Measurements from ENCODE around the gene TBC1D5.

The TBC1D5 gene

DNA sequence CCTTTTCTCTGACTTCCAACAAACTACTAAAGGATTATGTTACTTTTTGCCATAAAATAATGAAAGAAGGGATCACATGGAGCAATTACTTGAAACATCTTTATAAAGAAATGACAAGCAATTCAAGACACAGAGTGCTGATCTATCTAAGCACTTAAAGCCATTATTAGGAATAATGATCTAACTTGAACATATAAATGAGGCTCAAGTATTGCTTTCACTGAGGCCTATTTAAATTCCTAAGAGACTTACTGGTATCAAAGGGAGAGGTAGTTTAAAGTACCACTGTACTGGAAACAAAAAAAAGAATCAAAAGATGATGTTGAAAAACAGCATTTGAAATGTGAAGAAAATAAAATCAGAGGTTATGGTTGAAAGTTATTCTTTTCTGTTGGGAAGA lies 482.2 kb downstream of the TBC1D5 start:
- no peak for DNase-seq

- DNase-seq: no peak
These were observed 482.7 kb downstream of the TBC1D5 start for GRCh38 chr3:17259685-17260084.

DNA sequence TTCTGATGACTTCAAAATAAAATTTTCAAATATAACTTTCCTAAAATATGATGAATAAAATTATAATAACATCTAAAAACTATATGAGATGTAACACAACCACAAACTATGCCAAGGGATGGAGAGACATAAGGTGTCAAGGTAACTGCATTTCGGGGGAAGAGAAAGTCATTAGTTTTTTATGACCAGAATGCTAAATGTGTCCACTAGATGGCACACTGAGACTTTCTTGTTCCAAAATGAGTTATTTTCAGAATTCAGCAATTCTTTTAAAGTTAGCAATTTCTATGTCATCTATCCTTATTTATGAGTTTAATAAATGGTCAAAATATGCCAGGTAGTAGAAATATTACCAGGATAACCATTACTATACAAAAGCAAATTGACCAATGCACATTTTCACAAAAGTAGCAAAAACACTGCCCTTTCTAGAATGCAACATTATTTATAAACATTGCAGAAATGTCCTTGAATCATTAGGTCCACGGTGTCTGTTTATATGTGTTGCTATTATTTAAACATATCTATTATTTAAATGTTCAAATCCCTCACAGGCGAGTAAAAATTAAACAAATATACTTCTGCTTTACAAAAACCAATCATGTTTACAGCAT lies 483.5 kb downstream of the TBC1D5 start:
- peak; percentile 12 for DNase-seq

DNA sequence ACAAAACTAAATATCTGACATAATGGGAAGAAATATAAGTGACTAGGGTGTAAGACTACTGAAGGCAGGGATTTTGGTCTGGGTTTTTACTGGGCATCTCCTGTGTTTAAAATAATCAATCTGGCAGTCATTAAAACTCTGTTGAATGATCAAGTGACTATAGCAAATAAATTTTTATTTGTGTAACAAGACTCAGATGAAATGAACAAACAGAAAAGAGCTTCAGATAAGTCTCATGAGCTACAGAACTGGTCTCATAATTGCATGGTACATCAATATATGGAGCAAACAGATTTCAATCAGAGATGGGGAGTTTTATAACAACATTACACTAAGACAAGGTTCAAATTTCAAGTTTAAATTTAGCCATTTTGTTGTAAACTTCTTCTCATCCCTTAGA lies 485.2 kb downstream of the TBC1D5 start:
- DNase-seq: no peak

DNA sequence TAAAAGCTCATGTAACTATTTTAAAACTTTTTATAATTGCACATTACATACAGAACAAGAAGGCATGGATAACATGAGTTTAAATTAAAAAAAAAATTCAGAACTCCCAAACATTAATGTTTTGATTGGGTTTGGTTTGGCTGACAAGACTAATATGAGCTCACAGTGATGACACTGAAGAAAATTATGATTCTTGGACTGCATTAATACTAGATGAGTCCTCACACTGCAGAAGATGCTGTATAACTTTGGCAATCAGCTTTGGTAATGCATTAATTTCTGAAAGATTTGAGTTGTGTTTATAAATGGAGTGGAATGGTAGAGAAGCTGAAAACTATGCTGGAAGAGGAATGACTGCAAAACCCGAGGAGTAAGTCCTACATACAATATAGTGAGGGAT lies 498.8 kb downstream of the TBC1D5 start:
- DNase-seq: no peak

DNA sequence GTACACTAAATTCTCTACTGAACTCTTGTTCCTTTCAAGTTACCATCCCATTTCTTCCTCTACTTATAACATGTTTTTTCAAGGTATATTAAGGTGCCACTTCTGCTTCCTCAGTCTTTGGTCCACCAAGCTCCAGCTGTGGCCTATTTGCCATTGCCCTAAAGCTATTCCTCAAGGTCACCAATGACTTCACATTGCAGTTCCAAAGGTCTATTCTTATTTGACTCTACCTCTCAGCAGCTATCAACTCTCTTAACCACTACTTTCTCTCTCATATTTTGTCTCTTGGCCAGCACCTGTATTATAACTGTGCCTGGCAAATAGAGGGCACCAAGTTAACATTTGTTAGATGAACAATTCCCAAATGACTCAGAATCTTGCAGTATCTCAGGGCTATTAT lies 503.0 kb downstream of the TBC1D5 start:
- DNase-seq: no peak

- no peak for DNase-seq
These were observed 504.4 kb downstream of the TBC1D5 start for GRCh38 chr3:17238023-17238422.

DNA sequence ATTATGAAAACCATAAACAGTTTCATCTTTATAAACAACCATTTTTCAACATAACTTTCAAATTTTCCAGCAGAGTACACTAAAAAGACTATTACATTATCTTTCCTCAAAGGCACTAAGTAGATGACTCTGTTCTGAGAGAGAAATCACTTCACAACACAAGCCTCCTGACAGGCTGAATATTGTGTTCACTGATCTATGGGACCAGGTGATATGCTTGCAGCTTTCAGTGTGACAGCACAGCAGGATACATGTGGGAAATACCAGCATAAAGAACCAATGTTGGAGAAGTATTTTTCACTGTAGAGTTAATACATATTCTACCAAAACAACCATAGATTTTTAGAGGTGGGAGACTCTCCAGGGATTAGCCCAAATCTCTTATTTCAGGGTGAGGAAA lies 507.1 kb downstream of the TBC1D5 start:
- DNase-seq: no peak

GRCh38 chr3:17234382-17234781 lies 508.0 kb downstream of the TBC1D5 start:
- DNase-seq: no peak

DNA sequence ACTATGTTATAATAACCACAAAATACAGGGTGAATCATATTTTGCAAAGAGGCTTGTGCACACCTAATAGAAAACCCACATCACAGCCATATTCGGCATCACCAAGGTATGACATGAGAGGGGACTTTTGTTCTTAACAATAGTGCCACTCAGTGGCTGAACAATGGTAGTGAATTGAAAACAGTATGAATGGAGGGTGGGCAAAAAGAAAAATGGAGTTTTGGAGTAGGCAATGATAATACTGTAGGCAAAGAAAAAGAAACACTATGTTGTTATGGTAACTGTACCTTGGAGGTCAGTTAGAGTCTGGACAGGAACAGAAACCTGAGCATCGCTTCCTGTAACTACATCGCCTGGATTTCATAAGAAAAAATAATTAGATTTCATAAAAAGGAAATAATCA lies 509.0 kb downstream of the TBC1D5 start:
- peak; percentile 3 for DNase-seq

GRCh38 chr3:17232442-17232841 lies 510.0 kb downstream of the TBC1D5 start:
- DNase-seq: no peak

DNA sequence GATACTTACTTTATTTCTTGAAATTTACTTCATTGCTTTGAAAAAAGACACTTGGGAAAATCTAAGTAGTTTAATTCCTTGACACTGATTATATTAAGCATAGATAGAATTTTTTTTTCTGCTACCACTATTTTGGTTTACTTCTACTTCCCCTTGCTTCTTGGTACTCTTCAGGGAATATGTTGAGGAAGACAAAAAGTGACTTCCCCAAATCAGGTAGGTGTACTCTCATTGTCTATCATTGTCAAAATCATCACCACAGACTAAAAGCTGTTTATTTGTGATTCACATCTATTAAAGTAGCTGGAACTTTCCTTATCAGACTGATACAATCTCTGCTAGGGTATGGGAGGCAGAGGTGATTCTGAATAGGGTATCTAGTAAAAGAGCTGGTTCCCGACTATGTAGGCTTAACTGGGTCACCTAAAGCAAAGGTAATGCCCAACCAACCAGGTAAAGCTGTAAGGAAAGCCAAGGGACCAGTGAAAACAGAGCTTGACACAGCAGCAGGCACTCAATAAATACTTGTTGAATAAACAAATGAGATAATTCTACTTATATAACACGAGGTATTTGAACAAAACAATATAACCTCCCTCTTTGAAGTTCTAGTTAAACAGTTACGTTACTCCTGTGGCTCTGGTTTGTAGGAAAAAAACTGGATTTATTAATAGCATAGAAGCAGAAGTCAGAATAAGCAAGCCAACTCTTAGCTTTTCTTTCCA lies 510.7 kb downstream of the TBC1D5 start:
- no peak for DNase-seq

DNA sequence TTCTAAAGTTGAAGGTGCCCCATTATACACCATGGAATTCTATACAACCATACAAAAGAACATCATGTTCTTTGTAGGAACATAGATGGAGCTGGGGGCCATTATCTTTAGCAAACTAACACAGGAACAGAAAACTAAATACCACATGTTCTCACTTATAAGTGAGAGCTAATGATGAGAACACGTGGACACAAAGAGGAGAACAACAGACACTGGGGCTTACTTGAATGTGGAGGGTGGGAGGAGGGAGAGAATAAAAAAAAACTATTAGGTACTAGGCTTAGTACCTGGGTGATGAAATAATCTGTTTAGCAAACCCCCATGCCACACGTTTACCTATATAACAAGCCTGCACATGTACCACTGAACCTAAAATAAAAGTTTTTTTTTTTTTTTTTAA lies 515.0 kb downstream of the TBC1D5 start:
- DNase-seq: no peak

DNA sequence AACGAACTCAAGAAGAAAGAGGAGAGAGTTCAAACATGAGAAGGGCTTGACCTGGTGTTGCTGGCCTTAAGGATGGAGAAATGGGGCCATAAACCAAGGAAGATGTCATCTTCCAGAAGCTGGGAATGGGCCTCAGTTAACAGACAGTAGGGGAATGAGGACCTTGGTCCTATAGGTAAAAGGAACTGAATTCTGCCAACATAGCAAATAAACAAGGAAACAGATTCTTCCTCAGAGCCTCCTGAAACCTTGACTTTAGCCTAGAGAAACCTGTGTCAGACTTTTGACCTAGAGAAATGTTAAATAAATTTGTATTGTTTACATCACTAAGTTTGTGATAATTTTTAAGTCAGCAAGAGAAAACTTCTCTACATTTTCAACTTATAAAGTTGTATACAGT lies 520.9 kb downstream of the TBC1D5 start:
- no peak for DNase-seq

- no peak for DNase-seq
These were observed 522.8 kb downstream of the TBC1D5 start for GRCh38 chr3:17219593-17219992.

- no peak for DNase-seq
These were observed 523.8 kb downstream of the TBC1D5 start for GRCh38 chr3:17218587-17218986.

- DNase-seq: no peak
These were observed 524.8 kb downstream of the TBC1D5 start for GRCh38 chr3:17217588-17217987.

GRCh38 chr3:17213102-17213501 lies 529.3 kb downstream of the TBC1D5 start:
- no peak for DNase-seq

DNA sequence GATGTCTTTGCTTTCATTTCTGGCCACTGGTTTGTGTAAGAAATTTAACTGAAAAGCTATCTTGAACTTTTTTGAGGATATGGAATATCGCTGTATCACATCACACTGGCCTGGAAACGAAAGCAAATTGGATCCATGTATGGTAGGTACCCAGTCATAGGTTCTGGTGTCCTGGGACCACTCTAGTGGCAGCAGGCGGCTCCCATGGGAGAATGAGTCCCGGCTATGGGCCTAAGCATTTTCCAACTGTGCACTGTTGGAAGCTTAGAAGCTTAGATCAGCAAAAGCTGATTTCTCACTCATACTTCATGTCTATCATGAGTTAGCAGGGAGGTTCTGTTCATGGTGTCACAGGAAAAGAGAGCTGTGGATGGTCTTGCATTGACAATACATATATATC lies 534.5 kb downstream of the TBC1D5 start:
- no peak for DNase-seq

DNA sequence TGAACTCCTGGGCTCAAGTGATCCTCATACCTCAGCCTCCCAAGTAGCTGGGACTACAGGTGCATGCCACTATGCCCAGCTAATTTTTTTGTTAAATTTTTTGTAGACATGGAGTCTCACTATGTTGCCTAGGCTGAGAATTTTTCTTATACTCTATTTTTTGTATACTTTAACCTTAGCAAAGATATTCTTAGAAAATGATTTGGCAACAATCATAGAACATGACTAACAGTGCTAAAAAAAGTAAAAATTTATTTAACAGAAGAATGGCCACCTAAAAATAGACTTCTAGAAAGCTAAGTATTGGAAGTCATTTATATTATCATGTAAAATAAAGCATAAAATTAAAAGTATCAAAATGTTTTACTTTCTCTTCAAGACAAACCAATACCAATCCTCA lies 535.4 kb downstream of the TBC1D5 start:
- no peak for DNase-seq

DNA sequence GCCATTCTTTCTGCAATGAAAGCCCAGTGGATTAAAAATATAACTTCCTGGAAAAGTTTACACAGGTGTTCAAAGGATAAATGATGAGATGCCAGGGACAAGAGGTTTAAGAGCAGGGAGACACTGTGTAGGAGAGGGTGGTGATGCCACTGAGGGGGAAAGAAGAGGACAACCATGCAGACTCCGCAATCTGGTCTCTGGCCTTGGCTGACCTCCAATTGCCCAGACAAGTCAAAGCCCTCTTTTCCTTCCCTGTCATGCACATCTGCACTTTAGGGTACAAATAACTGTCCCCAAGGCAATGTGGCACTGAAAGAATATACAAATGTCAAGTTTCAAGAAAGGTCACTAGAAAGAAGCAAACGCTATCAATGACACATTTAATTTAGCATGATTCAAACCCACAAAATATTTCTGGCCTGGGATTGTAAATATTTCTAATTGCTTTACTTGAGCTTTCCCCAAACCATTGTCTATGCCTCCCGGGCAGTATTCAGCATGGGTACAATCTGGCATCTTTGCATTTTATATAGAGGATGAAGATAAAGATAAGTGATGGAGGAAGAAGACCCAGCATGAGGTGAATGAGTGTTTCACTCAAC lies 538.3 kb downstream of the TBC1D5 start:
- DNase-seq: no peak

DNA sequence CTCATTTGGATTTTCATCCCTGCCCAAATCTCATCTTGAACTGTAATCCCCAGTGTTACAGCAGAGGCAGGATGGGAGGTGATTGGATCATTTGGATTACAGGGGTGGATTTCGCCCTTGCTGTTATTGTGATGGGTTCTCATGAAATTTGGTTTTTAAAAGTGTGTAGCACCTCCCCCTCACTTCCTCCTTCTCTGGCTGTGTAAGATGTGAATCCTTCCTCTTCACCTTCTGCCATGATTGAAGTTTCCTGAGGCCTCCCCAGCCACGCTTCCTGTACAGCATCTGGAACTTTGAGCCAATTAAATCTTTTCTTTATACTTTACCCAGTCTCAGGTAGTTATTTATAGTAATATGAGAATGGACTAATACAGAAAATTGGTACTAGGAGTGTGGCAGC lies 540.9 kb downstream of the TBC1D5 start:
- no peak for DNase-seq

GRCh38 chr3:17195856-17196604 lies 546.4 kb downstream of the TBC1D5 start:
- DNase-seq: no peak

GRCh38 chr3:17195192-17195611 lies 547.2 kb downstream of the TBC1D5 start:
- DNase-seq: no peak

Measured in DMS79 treated with DMSO at 0.1 percent for 48 hours (cell line).